CD4-positive, alpha-beta T cell treated with Interleukin-6 at 100 ng/mL for 8 hours (primary cell): ENCODE results near the gene ZNF697.
"Not testable (repeated sequence)": the region's sequence is repeated elsewhere in the genome, so short reads cannot be mapped to it uniquely, and the experiment has no call there.

Experiments used
- DNase-seq: peaks from one replicate; pipeline ENCODE4 v3.0.0-alpha.2; 2020; ENCODE audit warnings: mixed read lengths, low spot score

The ZNF697 gene

GRCh38 chr1:119602169-119602568 lies 45.9 kb downstream of the ZNF697 start:
- no peak for DNase-seq

- no peak for DNase-seq
Observed at GRCh38 chr1:119600976-119601375, 47.1 kb downstream of the ZNF697 start.

GRCh38 chr1:119600561-119600960 lies 47.5 kb downstream of the ZNF697 start:
- DNase-seq = no peak

GRCh38 chr1:119595606-119596005 lies 52.5 kb downstream of the ZNF697 start:
- no peak for DNase-seq

- DNase-seq = no peak
Observed at GRCh38 chr1:119595168-119595567, 52.9 kb downstream of the ZNF697 start.

- DNase-seq = no peak
Observed at GRCh38 chr1:119594376-119594775, 53.7 kb downstream of the ZNF697 start.

- no peak for DNase-seq
Observed at GRCh38 chr1:119593805-119594204, 54.3 kb downstream of the ZNF697 start.

- DNase-seq = no peak
Observed at GRCh38 chr1:119590393-119590792, 57.7 kb downstream of the ZNF697 start.

- DNase-seq = no peak
Observed at GRCh38 chr1:119588621-119589020, 59.4 kb downstream of the ZNF697 start.

GRCh38 chr1:119587341-119587740 lies 60.7 kb downstream of the ZNF697 start:
- no peak for DNase-seq

- not testable (repeated sequence) for DNase-seq
Observed at GRCh38 chr1:119585801-119586200, 62.3 kb downstream of the ZNF697 start.

- no peak for DNase-seq
Observed at GRCh38 chr1:119582801-119583200, 65.3 kb downstream of the ZNF697 start.

GRCh38 chr1:119581076-119581475 lies 67.0 kb downstream of the ZNF697 start:
- not testable (repeated sequence) for DNase-seq

- DNase-seq = no peak
Observed at GRCh38 chr1:119573886-119574285, 74.2 kb downstream of the ZNF697 start.

- not testable (repeated sequence) for DNase-seq
Observed at GRCh38 chr1:119569930-119570622, 78.0 kb downstream of the ZNF697 start.
